Measurements from ENCODE around the gene ZFYVE16.
"Not testable (repeated sequence)": the region's sequence is repeated elsewhere in the genome, so short reads cannot be mapped to it uniquely, and the experiment has no call there.

ZFYVE16 gene

GRCh38 chr5:80411589-80412219 lies 3.8 kb downstream of the ZFYVE16 start:
- no peak for DNase-seq

- DNase-seq = no peak
Measured at GRCh38 chr5:80414113-80414512, 6.2 kb downstream of the ZFYVE16 start.

GRCh38 chr5:80417973-80418372 lies 10.1 kb downstream of the ZFYVE16 start:
- no peak for DNase-seq

- not testable (repeated sequence) for DNase-seq
Measured at GRCh38 chr5:80424365-80424764, 16.5 kb downstream of the ZFYVE16 start.

- no peak for DNase-seq
Measured at GRCh38 chr5:80435476-80435875, 27.6 kb downstream of the ZFYVE16 start.

DNA sequence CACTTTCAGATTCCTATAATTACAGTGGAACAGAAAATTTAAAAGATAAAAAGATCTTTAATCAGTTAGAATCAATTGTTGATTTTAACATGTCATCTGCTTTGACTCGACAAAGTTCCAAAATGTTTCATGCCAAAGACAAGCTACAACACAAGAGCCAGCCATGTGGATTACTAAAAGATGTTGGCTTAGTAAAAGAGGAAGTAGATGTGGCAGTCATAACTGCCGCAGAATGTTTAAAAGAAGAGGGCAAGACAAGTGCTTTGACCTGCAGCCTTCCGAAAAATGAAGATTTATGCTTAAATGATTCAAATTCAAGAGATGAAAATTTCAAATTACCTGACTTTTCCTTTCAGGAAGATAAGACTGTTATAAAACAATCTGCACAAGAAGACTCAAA lies 29.5 kb downstream of the ZFYVE16 start:
- no peak for DNase-seq

DNA sequence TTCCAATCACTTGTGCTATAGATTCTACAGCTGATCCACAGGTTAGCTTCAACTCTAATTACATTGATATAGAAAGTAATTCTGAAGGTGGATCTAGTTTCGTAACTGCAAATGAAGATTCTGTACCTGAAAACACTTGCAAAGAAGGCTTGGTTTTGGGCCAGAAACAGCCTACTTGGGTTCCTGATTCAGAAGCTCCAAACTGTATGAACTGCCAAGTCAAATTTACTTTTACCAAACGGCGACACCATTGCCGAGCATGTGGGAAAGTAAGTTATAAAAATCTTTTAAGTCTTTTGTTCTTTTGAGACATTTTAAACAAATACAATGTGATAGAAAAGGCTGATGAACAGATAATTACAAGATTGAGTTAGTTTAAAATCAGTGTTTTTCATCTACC lies 30.9 kb downstream of the ZFYVE16 start:
- DNase-seq = no peak

GRCh38 chr5:80439213-80439612 lies 31.3 kb downstream of the ZFYVE16 start:
- DNase-seq = no peak

DNA sequence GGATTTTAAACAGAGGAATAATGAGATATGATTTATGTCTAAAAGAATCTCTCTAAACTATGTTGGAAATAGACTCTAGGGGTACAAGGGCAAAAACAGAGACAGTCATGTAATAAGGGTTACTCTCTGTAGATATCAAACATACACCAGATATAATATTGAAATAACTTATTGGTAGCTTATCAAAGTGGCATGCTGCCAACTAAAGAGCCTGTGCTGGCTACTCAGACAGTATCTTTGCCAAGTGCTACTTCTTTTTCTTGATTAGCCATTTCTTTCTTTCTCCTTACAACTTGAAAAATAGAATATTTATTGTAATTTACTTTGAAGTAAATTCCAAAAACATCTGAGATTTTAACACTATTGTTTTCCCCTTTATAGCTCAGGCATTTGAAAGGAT lies 34.9 kb downstream of the ZFYVE16 start:
- no peak for DNase-seq

DNA sequence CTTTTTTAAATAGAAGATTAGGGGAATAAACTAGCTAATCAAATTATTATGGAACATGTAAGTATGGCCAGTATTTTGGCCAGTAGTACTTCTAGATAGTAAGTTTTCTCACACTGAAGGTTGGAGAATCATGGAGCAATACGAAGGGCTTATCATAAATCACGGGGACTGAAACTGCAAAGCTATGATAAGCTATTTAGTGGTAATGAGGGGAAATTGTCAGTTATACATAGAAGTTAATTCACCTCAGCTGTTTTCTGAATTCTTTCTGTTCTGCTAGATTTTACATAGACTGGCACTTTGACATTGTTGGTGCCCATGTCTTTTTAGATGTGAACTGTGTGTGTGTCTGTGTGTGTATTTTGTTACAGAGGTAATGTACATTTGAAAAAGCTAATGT lies 45.5 kb downstream of the ZFYVE16 start:
- no peak for DNase-seq

DNA sequence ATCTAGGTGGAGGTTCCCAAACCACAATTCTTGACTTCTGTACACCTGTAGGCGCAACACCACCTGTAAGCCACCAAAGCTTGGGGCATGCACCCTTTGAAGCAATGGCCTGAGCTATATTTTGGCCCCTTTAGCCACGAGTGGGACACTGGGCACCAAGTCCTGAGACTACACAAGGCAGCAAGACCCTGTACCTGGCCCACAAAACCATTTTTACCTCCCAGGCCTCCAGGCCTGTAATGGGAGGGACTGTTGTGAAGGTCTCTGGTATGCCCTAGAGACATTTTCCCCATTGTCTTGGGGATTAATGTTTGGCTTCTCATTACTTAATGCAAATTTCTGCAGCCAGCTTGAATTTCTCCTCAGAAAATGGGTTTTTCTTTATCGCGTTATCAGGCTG lies 55.4 kb downstream of the ZFYVE16 start:
- DNase-seq = no peak

DNA sequence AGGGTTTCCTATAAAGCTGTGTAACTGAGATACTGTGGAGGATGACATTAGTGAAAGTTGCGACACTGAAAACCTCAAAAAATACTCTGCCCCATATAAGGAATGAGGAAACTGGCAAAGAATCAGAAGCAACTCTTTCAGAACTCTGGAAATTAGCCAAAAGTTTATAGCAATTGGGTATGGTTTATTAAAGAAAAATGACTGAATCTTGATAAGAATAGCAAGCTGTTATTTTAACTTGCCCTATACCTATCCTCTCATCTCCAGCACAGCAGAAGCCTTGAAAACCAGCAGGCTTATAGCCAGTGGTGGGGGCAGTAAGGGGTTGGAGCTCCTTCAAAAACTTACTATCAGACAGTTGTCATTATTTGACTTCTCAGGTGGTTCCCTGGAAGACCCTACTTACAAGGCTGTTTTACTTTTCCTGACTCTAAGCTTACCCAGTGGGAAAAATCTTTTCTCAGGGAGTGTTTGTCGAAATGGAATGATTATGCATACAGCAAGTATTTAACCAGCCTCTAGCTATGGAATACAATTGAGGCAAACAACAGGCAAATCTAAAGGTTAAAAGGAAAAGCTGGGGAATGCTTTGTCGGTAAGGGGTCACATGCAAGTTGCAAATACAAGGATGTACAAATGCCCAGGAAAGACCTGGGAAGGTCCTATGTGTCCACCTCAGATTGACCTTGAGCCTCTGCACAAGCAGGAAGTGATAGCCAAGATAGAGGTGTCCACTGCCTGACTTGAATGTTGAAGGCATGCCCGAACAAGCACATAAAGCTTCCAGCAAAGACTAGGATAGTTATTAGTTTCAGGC lies 59.0 kb downstream of the ZFYVE16 start:
- no peak for DNase-seq

DNA sequence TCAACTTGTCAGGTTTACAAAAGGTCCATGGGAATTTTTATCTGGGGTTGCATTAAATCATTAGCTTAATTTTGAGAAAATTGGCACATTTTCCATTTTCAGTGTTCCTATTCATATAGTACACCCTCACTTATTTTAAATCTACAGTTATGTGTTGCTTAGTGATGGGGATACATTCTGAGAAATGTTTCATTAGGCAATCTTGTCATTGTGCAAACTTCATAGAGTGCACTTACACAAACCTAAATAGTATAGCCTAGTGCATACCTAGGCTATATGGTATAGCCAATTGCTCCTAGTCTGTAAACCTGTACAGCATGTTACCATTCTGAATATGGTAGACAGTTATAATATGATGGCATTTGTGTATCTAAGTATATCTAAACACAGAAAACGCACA lies 60.3 kb downstream of the ZFYVE16 start:
- DNase-seq = no peak

- not testable (repeated sequence) for DNase-seq
Measured at GRCh38 chr5:80470631-80471030, 62.8 kb downstream of the ZFYVE16 start.

DNA sequence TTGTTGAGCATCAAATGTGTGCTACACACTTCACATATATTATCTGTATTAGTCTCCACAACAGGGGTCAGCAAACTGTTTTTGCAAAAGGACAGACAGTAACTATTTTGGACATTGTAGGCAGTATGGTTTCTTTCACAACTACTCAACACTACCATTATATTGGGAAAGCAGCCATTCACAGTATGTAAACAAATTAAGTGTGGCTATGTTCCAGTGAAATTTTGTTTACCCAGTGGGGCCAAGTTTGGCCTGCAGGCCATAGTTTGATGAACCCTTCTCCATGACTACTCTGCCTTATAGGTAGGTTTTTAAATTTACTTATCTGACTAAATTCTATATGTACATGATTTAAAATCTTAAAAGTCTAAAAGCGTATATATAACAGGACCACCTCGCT lies 67.1 kb downstream of the ZFYVE16 start:
- no peak for DNase-seq

GRCh38 chr5:80479713-80480112 lies 71.8 kb downstream of the ZFYVE16 start:
- DNase-seq = no peak

DNA sequence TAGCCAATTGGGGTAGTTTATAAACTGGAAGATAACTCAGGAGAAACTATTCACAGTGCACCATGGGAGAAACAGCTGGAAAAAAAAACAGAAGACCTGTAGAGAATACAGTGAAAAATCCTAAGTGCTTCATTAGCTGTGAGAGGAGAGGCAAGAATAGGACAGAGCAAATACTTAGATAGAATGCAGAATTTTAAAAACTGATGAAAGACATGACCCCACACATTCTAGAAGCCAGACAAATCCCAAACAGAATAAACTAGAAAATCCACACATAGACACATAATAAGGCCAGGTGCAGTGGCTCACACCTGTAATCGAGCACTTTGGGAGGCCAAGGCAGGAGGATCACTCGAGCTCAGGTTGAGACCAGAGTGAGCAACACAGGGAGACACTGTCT lies 72.5 kb downstream of the ZFYVE16 start:
- no peak for DNase-seq

DNA sequence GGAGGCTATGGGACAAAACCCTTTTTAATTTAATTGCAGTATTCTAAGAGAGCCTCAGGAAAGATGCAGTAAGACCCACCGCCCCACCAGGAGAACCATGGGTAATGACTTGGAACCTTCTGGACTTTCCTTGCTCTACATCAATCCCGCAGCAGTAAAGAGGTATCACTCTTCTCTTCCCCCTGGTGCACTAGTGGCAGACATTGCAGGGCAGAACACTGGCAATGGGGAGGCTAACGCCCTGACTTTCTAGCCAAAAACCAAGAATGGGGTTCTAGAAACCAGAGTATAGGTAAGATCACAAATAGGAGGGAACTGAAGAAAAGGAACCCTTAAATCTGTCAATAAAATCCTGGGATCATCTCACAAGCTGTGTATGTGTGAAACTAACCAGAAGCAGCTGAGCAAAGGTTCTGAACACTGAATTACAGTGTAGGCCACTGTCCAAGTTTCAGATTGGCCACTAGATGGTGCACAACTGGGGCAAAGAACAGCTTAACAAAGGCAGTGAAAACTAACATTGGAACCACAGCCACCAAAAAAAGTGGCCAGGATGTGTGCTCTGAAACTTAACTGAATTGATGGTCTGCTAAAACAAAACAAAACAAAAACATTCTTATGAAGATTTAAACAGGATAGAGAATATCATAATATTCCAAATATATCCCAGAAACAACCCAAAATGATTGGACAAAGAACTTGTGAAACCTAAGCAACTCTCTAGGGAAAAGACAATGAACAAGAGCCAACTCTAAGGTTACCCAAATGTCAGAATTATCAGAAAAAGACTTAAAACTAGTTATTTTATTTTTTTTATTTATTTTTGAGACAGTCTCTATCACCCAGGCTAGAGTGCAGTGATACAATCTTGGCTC lies 73.4 kb downstream of the ZFYVE16 start:
- peak; percentile 29 to 35 for DNase-seq

- no peak for DNase-seq
Measured at GRCh38 chr5:80482578-80482977, 74.7 kb downstream of the ZFYVE16 start.

GRCh38 chr5:80483636-80484232 lies 75.9 kb downstream of the ZFYVE16 start:
- DNase-seq = no peak

DNA sequence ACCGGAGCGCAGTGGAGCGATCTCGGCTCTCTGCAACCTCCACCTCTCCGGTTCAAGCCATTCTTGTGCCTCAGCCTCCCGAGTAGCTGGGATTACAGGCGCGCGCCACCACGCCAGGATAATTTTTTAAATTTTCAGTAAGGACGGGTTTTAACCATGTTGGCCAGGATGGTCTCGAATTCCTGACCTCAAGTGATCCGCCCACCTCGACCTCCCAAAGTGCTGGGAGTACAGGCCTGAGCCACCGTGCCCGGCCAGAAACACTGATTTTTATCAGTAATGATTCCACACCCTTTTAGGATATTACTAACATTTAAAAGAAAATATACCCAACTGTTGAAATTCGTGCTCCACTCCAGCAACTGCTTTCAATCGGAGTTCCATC lies 79.6 kb downstream of the ZFYVE16 start:
- no peak for DNase-seq

DNA sequence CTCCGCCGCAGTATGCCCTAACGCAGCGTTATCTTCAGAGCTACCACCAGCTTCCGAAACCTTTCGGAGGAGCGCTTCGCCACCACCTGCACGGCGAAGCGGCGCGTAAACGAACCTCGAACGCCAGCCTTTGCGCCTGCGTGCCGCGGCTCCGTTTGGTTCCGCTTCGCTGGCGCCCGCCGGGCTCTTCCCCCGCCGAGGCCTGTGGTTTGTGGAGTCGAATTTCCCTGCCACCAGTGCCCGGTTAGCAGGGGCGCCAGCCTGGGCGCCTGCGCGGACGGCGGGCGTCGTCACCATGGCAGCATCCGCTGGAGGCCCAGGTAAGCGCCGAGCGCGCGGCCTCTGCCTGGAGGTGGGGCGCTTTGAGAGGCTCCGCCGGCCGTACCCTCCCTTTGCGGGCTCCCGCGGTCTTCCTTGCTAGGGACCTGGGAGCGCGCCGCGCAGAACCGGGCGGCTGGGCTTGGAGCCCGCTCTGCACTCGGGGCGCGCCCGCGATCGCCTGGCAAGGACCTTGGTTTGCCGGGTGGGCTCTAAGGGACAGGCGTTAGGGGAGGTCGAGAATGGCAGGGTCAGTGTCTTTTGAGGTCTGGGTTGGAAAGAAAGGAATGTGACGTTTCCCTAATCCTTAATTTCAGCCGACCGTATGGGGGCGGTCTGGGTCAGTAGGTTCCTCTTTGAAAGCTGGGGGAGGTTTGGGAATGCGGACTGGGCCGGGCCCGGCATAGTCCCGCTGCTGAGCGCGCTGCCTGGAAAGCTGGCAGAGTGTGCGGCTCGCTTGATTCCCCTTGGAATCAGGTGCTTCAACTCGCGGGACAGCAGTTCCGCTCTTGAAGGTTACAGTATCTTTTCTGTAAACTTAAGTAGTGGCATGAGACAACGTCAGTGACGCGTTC lies 80.2 kb downstream of the ZFYVE16 start, which contains the start of gene FAM151B:
FAM151B (plus strand) TSS at position 272 of the 893 bp plus-strand sequence; CDS start at position 296, 24 bp downstream.
- DNase-seq = peak; percentile 79 to 81

Measured in CD4-positive, alpha-beta T cell treated with Interleukin-1 beta for 1 hour (primary cell).